Ascending aorta (tissue), 2 donors: ENCODE data around the gene NDUFV3. TPM values are rescaled to one million over a fixed set of nuclear protein-coding genes. Genes with fewer than 3 reads are reported as not detected.
"Not testable (repeated sequence)": the region's sequence is repeated elsewhere in the genome, so short reads cannot be mapped to it uniquely, and the experiment has no call there.

Source experiments
- DNase-seq, 2 donors: peaks; one replicate each; pipeline ENCODE4 v3.0.0-alpha.2; 2019; ENCODE audit warnings: low spot score in 2 of 2
- H3K27ac ChIP-seq, 2 donors: fragments of 200-600 bp; sonication (generic); one replicate each; pipeline ENCODE4 v1.5.1; 2016 to 2017; ENCODE audit warnings: mild to moderate bottlenecking in 1 of 2
- H3K27me3 ChIP-seq: fragments of 200-600 bp; sonication (generic); one replicate; pipeline ENCODE4 v1.5.1; 2017
- H3K36me3 ChIP-seq, 2 donors: fragments of 200-600 bp; sonication (generic); one replicate each; pipeline ENCODE4 v1.5.1; 2016
- H3K4me1 ChIP-seq, 2 donors: fragments of 200-600 bp; sonication (generic); one replicate each; pipeline ENCODE4 v1.5.1; 2016 to 2017; ENCODE audit warnings: mild to moderate bottlenecking in 1 of 2
- H3K4me3 ChIP-seq, 2 donors: fragments of 200-600 bp; sonication (generic); one replicate each; pipeline ENCODE4 v1.5.1; 2016 to 2017; ENCODE audit warnings: mild to moderate bottlenecking in 1 of 2
- H3K9me3 ChIP-seq, 2 donors: fragments of 200-600 bp; sonication (generic); one replicate each; pipeline ENCODE4 v1.5.1; 2016
- intact Hi-C: fragments of 100-400 bp; cut with DNase I; formaldehyde crosslinking; loops from one replicate; pipeline ENCODE4 v1.15.1; 2023
- total RNA-seq: library from RNA; depleted of rRNA; stranded (reverse); fragments of >200 nt; gene quantifications from one replicate; pipeline ENCODE4 v1.1.0, GENCODE V29; 2016
- TF ChIP-seq, protein P1 (sequence below), 3 experiments: fragments of 200-600 bp in 2 of 3; fragments of 450-650 bp in 1 of 3; sonication (generic) in 2 of 3; IDR thresholded peaks; one replicate each; pipeline ENCODE4 v1.5.1; 2016 to 2019; ENCODE audit warnings: antibody characterized with exemption in 3 of 3, mild to moderate bottlenecking in 1 of 3, moderate library complexity in 1 of 3

NDUFV3 gene
- total RNA-seq, 1 donor from 2014 or later = 60.7 TPM

DNA sequence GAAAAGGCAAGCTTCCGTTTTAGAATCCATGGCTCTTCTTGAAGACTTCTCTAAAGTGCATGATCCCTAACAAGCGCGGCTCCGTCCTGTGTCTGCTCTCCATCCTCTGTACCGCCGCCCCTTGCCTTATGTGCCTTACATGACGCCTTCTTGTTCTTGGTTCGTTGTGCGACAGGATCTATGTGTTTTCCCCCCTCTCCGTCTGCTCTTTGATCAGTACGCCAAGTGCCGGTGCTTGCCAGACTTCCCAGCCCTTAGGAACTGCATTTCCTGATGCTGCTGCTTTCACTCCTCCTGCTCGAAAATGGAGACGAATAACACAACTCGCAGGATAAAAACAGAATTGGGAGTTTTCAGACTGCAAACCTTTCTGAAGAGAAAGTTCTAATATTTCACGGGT, 13.1 kb downstream of the NDUFV3 start:
- no peaks in the 10 kb centered on the region for H3K9me3 ChIP-seq
- no peak overlapping the region for H3K4me3 ChIP-seq
- TF ChIP-seq, protein P1, sequence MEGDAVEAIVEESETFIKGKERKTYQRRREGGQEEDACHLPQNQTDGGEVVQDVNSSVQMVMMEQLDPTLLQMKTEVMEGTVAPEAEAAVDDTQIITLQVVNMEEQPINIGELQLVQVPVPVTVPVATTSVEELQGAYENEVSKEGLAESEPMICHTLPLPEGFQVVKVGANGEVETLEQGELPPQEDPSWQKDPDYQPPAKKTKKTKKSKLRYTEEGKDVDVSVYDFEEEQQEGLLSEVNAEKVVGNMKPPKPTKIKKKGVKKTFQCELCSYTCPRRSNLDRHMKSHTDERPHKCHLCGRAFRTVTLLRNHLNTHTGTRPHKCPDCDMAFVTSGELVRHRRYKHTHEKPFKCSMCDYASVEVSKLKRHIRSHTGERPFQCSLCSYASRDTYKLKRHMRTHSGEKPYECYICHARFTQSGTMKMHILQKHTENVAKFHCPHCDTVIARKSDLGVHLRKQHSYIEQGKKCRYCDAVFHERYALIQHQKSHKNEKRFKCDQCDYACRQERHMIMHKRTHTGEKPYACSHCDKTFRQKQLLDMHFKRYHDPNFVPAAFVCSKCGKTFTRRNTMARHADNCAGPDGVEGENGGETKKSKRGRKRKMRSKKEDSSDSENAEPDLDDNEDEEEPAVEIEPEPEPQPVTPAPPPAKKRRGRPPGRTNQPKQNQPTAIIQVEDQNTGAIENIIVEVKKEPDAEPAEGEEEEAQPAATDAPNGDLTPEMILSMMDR (IDR thresholded peaks at IDR 0.05) = no peak
- H3K4me1 ChIP-seq = no peaks in the 10 kb centered on the region
- H3K36me3 ChIP-seq = peaks cover 77 to 82% of the 10 kb centered on the region in 2 donors
- H3K27me3 ChIP-seq = no peaks in the 10 kb centered on the region
- no peak for DNase-seq
- H3K27ac ChIP-seq = no peak overlapping the region
- intact Hi-C loops = no loop called here

DNA sequence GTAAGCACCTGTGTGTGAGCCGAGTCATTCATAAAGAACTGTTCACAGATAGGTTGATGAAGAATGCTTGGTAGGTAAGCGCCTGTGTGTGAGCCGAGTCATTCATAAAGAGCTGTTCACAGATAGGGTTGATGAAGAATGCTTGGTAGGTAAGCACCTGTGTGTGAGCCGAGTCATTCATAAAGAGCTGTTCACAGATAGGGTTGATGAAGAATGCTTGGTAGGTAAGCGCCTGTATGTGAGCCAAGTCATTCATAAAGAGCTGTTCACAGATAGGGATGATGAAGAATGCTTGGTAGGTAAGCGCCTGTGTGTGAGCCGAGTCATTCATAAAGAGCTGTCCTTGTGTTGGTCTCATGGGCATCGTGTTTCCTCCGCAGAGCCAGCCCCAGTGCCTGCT, 15.4 kb downstream of the NDUFV3 start:
- H3K9me3 ChIP-seq, intact Hi-C loops, DNase-seq, H3K27ac ChIP-seq, H3K4me1 ChIP-seq, H3K4me3 ChIP-seq, H3K27me3 ChIP-seq: not testable (repeated sequence)
- peaks cover 72 to 83% of the 10 kb centered on the region in 2 donors for H3K36me3 ChIP-seq

DNA sequence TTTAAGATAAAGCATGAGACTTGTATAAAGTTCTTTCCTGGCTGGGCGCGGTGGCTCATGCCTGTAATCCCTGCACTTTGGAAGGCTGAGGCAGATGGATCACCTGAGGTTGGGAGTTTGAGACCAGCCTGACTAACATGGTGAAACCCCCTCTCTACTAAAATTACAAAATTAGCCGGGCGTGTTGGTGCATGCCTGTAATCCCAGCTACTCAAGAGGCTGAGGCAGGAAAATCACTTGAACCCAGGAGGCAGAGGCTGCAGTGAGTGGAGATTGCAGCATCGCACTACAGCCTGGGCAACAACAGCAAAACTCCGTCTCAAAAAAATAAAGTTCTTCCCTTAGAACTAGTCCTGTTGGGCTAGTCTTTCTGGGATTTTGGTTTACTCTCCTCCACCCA, 18.8 kb downstream of the NDUFV3 start:
- H3K4me3 ChIP-seq, DNase-seq, H3K9me3 ChIP-seq, H3K27me3 ChIP-seq, intact Hi-C loops, H3K4me1 ChIP-seq, H3K27ac ChIP-seq: not testable (repeated sequence)
- peaks cover 40 to 53% of the 10 kb centered on the region in 2 donors for H3K36me3 ChIP-seq

DNA sequence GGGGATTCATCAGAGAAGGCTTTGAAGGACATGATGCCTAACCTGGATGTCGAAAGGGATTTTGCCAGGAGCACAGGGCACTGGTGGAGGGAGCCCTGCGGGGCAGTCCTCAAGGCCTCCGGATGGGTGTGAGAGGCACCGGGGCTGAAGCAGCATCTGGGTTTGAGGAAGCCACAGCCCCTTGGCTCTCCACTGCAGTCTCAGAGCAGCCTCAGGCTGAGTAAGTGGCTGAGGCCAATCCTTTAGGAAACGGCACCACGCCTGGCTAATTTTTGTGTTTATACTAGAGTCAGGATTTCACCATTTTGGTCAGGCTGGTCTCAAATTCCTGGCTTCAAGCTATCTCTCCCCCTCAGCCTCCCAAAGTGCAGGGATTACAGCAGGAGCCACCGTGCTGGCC, 20.4 kb downstream of the NDUFV3 start:
- intact Hi-C loops = no loop called here
- H3K9me3 ChIP-seq = no peaks in the 10 kb centered on the region
- DNase-seq = no peak
- no peaks in the 10 kb centered on the region for H3K27me3 ChIP-seq
- no peak overlapping the region for H3K4me3 ChIP-seq
- no peak overlapping the region for H3K27ac ChIP-seq
- H3K36me3 ChIP-seq = peaks cover 30 to 39% of the 10 kb centered on the region in 2 donors
- H3K4me1 ChIP-seq = no peaks in the 10 kb centered on the region
- TF ChIP-seq, protein P1 (IDR thresholded peaks at IDR 0.05) = no peak

DNA sequence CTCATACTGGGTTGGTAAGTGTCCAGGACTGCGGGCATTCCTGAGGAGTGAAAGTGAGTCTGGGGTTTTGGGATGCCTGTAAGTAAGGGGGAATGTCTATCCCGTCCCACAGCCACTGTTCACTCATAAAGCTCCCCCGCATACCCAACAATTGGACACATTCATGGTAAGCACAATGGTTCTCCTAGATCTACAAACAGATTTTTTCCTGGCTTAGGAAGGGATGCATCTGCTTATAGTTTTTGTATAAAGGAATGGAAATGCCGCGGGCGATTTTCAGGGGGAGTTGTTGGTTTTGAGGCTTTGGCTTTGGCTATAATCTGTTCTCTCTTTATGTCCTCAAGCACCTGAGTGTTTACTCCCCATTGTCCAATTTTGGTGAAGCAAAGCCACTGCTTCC, 25.2 kb downstream of the NDUFV3 start:
- Histone ChIP-seq H3K9me3 (no peaks in the 10 kb centered on the region), H3K4me3 (no peak overlapping the region), H3K27ac (no peak overlapping the region), H3K4me1 (no peaks in the 10 kb centered on the region), H3K36me3 (no peaks in the 10 kb centered on the region), H3K27me3 (no peaks in the 10 kb centered on the region)
- no peak for DNase-seq
- intact Hi-C loops = no loop called here
- TF ChIP-seq, protein P1 (IDR thresholded peaks at IDR 0.05) = no peak

DNA sequence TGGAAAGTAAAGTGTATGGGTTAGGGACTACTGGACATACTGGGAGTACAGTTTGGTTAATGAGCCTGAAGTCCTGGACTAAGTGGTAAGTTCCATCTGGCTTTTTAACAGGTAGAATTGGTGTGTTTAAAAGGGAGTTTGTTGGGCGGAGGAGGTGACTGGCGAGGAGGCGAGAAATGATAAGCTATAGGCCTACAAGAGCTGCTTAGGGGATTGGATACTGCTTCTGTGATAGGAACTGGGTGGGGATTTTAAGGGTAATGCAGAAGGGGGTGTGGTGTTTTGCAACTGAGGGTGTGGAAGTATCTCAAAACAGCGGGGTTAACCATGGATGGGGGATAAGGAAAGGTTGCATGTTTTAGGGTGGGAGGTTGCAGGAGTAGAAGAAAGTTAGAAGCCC, 28.8 kb downstream of the NDUFV3 start:
- Histone ChIP-seq H3K27me3 (no peaks in the 10 kb centered on the region), H3K4me1 (no peaks in the 10 kb centered on the region), H3K9me3 (no peaks in the 10 kb centered on the region), H3K36me3 (no peaks in the 10 kb centered on the region), H3K27ac (no peak overlapping the region), H3K4me3 (no peak overlapping the region)
- no peak for DNase-seq
- TF ChIP-seq, protein P1 (IDR thresholded peaks at IDR 0.05) = no peak
- intact Hi-C loops = loop anchor here (5.0 kb wide), 1 partner anchor 50 kb away; the partner anchor contains the start of gene PKNOX1

DNA sequence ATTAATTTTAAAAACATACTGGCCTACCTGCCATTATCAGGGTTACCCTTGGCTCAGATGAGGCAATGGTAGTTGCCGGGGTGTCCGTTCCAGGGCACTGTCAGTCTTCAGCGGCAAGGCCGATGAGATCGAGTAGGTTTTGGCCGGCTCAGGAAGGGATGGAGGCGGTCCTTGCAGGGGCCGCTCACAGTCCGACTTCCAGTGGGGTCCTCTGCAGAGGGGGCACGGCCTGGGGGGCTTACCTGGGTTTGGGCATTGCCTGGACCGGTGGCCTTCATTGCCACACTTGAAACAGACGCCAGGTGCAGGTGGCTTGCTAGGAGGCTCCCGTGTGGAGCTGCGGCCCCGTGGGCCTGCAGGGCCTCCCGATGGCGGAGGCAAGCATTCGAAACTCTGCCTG, 29.8 kb downstream of the NDUFV3 start:
- no peak for DNase-seq
- Histone ChIP-seq H3K4me3 (no peak overlapping the region), H3K4me1 (no peaks in the 10 kb centered on the region), H3K9me3 (no peaks in the 10 kb centered on the region), H3K36me3 (no peaks in the 10 kb centered on the region), H3K27ac (no peak overlapping the region), H3K27me3 (no peaks in the 10 kb centered on the region)
- TF ChIP-seq, protein P1 (IDR thresholded peaks at IDR 0.05) = no peak
- intact Hi-C loops = loop anchor here (5.0 kb wide), 1 partner anchor 49 kb away; the partner anchor contains the start of gene PKNOX1
